CD4-positive, alpha-beta T cell treated with Interleukin-15 for 4 hours (primary cell): Measurements from ENCODE around the gene CDA.

Source experiments
- DNase-seq: peaks from one replicate; pipeline ENCODE4 v3.0.0-alpha.2; 2020; ENCODE audit warnings: low spot score

The CDA gene

DNA sequence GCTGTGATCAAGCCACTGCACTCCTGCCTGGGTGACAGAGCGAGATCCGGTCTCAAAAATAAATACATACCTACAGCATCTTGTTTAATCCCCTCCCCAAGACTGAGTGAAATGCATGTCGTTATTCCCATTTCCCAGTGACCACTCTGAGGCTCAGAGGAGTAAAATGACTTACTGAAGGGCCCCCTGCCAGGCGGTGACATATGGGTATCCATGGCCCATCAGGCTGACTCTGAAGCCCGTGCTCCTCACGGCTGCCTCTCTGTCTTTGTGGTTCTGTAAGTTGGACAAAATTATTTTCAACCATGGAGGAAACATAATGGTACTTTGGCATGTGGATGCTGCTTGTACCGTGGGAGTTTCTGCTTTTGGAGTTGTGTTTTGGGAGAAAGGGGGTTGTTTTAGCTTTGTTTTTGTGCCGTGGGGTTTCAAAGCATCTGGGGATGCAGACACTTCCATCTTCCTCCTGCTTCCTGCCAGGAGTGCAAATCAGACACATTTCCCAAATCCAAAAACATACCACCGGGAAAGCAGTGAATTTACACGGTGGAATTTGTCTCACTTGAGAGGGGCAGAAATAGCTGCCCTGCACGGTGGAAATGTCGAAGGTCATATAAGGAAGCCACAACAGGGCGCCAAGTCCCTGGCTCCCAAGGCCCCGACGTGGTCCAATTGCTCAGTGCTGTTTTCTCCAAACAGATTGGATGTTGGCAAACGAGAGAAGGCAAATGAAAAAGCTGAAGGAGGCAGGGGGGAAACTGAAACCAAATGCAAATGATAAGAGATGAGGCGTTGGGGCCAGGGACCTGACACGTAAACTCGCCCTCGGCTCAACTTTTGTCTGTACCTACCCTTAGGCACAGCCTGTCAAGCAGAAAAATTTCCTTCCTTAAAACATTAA is 27.3 kb downstream of the CDA start:
- DNase-seq: no peak

DNA sequence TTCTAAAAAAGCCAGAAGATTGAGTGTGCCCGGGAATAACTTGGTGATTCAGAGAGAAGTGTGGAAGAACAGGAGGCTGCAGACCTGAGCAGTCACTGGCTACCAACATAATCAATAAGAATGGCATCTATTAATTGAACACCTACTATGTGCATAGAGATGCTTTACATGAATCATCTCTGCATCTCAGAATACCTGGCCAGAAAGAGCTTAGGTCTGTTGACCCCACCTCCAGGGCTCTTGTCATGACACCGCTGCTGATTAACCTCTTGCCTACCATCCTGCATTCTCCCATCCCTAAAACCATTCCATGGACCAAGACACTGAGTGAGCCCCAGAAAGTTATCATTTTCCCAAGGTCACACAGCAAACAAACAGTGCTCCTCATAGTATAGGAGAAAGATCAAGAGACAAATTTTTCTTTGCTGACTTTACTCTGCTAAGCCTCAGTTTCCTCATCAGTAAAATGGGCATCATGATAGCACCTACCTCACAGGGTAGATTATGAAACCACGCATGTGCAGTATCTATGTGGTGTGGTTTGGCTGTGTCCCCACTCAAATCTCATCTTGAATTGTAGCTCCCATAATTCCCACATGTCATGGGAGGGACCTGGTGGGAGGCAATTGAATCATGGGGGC is 28.1 kb downstream of the CDA start:
- no peak for DNase-seq

DNA sequence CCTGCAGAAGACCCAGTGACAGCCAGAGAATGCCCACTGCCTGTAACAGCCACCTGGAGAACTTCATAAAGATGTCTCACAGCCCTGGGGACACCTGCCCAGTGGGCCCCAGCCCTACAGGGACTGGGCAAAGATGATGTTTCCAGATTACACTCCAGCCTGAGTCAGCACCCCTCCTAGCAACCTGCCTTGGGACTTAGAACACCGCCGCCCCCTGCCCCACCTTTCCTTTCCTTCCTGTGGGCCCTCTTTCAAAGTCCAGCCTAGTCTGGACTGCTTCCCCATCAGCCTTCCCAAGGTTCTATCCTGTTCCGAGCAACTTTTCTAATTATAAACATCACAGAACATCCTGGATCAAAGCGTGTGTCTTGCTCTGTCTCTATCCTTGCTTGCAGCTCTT is 29.7 kb downstream of the CDA start:
- DNase-seq: no peak

DNA sequence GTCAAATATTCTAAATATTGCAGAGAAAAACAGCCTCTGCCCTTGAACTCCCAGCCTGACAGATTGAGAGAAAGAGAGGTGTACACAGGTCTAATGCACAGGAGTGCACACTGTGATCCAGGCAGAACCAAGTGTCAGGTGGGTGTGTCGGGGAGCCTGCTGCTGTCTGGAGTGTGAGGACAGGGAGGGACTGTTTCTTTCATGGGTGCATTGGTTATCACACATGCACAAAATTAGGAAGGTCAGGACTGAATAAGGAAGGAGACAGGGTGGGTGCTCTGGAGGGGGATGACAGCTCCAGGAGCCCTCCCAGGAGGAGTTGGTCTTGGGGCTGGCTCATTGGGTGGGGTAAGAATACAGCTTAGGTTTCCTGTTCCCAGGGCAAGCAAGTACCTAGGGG is 31.1 kb downstream of the CDA start:
- DNase-seq: no peak

DNA sequence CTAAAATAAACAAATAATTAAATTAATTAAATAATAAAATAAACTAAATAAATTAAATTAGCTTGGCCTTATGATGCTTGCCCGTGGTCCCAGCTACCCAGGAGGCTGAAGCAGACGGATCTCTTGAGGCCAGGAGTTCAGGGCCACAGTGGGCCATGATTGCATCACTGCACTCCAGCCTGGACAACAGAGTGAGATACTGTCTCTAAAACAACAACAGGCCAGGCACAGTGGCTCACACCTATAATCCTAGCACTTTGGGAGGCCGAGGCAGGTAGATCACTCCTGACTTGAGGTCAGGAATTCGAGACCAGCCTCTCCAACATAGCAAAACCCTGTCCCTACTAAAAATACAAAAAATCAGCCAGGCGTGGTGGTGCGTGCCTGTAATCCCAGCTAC is 32.1 kb downstream of the CDA start:
- no peak for DNase-seq

DNA sequence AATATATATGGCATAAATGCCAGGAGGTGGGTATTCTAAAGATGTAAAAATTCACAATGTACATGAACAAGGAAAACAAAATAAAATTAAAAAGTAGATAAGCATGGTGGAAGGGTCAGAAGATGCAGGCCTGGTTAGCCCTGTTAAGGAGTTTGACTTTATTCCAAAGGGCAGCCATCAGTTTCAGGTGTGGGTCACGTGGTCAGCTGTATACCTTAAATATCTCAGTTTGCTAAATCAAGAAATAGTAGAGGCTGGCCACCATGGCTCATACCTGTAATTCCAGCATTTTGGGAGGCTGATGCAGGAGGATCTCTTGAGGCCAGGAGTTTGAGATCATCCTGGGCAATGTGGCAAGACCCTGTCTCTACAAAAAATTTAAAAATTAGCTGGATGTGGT is 35.8 kb downstream of the CDA start:
- no peak for DNase-seq

DNA sequence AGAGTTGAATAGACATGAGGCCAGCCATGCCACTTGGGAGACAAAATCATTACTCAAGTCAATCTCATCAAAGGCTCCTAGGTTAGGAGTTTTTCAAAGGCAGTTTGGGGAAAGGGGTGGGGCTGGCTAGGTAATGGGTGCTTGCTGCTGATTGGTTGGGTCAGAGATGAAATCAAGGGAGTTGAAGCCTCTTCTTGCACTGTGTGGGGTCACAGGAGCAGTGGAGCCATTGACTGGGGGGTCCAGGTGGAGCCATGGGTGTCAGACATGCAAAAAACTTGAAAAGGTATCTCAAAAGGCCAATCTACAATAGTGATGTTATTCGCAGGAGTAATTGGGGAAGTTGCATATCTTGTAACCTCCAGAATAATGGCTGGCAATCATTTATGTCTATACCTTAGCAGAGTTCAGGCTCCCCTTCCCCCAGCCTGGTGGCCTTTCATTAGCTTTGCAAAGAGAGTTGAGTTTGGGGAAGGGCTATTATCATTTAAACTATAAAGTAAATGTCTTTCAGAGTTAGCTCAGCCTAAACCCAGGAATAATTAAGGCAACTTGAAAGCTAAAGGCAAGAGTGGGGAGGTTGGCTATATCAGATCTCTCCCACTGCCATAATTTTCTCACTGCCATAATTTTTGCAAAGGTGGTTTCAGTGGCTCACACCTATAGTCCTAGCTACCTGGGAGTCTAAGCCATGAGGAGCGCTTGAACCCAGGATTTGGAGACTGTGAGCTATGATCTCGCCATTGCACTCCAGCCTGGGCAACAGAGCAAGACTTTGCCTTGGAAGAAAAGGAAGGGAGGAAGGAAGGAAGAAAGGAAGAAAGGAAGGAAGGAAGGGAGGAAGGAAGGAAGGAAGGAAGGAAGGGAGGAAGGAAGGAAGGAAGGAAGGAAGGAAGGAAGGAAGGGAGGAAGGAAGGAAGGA is 36.5 kb downstream of the CDA start:
- no peak for DNase-seq

DNA sequence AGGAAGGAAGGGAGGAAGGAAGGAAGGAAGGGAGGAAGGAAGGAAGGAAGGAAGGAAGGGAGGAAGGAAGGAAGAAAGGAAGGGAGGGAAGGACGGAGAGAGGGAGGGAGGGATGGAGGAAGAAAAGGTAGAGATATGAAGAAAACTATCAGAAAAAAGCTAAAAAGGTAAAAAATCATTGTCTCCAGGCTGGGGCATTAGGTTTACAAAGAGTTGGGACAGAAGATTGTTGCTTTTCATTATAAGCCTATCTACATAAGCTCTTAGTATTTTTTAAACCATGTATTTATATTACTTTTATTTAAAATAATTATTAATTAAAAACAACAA is 37.2 kb downstream of the CDA start:
- DNase-seq: no peak

DNA sequence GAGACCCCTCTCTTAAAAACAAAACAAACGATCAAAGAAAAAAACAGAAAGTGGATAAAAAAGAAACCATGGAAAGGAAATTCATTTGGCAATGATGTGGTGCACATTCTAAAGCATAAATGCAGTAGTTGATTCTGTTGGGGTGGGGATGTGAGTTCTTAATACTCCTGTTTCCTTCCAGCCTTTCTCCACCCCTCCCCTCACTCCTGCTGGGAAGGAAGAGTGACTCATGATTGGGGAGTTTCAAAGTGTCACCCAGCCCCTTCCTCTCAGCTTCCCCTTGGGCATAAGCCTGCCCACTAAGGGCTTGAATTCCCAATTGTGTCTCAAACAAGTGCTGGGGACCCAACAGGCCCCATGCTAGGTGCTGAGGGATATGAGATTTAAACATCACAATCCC is 37.6 kb downstream of the CDA start:
- no peak for DNase-seq

DNA sequence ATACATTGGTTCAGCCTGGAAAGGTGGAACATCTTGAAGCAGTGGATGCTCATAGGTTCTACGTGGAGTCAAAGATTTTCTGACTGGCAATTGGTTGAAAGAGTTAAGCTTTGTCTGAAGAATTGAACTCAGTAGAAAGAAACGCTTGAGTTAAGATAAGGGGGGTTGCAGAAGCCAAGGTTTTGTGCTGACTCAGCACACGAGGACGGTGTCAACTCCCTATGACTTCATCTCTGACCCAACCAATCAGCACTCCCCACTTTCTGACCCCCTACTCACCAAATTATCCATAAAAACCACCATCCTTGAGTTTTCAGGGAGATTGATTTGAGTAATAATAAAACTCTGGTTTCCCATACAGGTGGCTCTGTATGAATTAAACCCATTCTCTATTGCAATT is 41.8 kb downstream of the CDA start:
- DNase-seq: no peak

DNA sequence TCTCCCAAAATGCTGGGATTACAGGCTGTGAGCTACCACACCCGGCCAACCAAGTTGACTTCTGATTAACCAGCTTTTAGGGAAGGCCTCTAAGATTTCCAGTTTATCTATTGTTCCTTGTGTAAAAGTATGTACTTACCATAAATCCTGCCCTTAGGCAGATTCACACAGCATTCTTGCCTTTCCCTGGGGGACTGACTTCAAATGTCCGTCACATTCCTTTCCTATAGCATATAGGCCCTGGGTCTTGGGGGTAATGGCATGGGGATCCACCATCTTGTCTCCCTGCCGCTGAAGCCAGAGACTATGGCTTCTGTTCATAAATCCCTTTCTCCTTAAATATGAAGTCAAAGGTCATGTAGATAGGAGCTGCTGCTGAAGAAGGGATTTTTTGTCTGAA is 43.5 kb downstream of the CDA start:
- DNase-seq: no peak

DNA sequence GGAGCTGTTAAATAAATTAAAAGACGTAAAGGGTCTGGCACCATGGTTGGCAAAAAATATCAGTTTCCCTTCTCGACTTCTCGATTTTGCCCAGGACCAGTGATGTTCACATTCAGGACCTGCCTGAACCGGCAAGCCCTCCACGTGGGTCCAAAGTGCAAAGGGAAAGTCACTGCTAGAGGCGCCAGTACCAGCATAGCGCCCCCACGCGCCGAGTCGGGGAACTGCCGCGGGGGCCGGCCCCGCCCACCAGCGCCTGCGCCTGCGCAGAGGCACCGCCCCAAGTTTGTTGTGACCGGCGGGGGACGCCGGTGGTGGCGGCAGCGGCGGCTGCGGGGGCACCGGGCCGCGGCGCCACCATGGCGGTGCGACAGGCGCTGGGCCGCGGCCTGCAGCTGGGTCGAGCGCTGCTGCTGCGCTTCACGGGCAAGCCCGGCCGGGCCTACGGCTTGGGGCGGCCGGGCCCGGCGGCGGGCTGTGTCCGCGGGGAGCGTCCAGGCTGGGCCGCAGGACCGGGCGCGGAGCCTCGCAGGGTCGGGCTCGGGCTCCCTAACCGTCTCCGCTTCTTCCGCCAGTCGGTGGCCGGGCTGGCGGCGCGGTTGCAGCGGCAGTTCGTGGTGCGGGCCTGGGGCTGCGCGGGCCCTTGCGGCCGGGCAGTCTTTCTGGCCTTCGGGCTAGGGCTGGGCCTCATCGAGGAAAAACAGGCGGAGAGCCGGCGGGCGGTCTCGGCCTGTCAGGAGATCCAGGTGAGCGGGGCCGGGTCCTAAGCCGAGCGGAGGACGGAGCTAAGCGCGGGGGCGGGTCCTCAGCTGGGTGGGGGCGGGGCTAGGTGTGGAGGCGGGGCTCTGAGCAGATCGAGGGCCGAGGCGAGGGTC is 44.5 kb downstream of the CDA start, which contains the start of gene PINK1:
TSS of gene PINK1 (plus strand) at position 269 of the 875 bp plus-strand sequence. CDS start at position 360, 91 bp downstream.
- DNase-seq: peak; percentile 87

DNA sequence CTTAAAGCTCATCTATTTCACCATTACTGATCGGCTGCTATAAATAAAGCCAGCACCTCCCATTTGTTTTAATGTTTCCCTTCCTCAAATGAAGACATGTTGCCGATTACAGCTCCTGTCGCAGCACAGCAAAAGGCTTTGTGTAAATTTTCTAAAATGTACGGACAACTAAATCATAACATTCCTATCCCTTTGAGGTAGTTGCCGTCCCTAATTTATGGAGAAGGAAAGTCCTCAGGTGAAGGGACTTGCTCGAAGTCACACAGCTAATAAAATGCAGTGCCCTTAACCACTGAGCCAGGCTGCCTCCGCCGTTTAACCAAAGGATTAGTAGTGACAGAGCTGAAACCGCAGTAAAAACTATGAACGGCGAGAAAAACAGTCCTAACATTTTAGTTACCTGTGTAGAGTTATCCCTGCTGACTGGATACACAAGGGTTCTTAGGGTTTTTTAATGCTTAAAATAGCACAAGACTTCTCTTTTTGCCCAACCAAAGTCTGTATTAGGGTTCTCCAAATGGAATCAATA is 45.2 kb downstream of the CDA start:
- peak; percentile 16 for DNase-seq

DNA sequence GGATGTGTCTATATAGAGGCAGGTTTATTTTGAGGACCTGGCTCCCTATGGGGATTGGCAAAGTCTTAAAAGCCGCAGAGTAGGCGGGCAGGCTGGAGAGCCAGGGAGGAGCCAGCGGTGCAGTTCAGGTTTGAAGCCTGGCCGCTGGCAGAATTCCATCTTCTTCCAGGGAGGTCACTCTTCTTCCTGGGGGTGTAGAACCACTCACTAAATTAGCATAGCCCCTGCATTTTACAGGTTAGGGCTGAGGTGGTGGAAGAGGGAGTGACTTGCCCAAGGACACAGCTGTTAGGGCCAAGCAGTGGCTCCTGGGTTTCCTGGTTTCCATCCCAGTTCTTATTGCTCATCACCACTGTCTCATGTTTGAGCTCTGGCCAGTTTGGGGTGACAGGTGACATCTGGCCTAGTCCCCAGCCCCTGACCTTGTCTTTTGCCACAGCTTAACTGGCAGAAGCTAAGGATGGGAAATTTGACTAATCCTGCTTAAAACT is 45.7 kb downstream of the CDA start:
- DNase-seq: peak; percentile 14

DNA sequence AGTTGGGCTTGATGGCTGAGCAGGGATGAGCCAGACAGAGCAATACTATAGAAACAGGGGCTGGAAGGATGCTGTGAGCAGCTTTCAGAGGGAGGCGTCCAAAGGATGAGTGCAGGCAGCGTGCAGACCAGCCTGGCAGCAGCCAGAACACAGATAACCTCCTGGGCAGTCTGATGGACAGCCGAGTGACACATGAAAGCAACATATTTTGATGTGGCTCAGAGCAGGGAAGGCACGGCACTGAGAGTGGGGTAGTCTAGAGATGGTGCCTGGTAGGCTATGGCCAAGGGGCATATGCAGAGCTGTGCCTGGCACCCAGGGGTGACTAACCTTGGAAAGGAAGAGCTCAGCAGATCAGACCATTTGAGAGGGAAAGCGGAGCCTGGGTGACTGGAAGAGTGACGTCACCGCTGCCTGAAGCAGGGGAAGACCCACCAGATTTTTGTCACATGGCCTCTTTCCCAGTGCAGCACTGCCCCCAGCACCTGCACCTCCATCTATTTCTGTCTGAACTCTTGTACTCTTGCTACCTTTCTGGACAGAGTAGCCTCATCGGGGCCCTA is 48.0 kb downstream of the CDA start:
- DNase-seq: no peak

DNA sequence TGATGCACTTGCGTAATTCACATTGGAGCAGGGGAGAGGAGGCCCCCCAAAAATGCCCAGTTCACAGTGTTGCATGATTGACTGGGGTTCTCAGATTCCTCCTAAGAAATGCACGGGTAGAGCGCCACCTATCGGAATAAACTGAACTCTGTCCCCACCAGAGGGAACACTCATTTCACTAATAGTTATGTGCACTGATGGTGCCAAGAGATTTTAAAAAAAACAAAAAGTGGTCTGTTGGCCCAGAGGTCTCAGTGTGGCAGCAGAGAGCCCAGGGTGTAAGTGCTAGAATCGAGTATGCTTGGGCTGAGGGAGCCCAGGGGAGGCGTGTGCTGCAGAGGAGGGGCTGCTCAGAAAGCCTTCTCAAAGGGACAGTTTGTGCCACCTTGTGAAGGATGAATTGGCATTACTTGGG is 51.3 kb downstream of the CDA start:
- peak; percentile 67 for DNase-seq

DNA sequence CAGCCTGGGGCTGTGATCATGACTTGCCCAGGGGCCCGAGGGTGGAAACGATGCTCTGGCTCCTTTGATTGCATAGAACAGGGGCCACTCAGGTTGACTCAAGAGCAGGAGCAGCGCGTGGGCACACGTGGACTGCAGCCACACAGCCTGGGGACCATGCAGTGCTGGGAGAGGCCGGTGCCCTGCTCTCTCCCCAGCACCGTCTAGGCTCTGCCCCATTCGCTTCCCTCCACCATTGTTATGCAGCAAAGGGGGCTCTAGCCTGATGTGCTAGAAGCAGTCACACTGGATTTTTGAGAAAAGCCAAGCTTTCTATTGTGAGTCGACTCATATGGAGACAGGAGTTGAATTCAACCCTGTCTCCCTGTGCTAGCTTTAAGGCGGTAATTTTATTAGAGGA is 53.1 kb downstream of the CDA start:
- no peak for DNase-seq

DNA sequence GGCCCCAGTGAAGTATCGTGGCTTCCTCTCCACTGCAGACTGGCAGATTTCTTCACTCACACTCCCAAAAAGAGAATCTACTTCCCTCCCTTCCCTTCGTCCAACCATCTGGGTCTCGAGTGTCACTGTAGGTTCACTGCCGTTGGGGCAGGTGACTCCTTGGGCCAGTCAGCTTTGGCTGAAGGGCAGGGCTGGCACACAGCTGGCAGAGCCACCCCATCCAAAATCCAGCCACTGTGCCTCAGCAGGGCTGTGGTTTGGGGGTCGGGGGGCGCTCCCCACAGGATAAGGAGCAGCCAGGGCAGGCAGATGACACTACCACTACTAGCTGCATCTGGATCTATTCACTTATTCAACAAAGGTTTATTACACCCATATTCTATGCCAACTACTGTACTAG is 54.2 kb downstream of the CDA start:
- no peak for DNase-seq

DNA sequence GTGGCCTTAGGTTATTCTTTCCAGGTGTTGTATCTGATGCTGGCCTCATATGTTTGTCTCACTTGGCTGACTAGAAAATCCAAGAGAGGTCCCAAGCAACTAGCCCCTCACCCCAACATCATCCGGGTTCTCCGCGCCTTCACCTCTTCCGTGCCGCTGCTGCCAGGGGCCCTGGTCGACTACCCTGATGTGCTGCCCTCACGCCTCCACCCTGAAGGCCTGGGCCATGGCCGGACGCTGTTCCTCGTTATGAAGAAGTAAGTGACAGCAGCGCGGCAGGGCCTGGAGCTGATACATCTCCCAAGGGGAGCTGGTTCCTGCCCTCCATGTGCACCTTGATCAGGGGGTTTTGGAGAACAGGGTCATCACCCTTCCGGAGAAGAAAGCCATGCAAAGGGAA is 55.5 kb downstream of the CDA start:
- DNase-seq: no peak

DNA sequence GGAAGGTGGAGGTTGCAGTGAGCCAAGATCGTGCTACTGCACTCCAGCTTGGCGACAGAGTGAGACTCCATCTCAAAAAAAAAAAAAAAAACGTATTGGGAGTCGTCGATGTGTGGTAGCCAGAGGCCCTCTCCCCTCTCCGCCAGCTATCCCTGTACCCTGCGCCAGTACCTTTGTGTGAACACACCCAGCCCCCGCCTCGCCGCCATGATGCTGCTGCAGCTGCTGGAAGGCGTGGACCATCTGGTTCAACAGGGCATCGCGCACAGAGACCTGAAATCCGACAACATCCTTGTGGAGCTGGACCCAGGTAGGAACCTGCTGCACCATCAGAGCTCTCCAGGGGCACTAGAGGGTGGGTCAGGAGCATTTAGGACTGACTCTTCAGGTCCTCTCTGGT is 56.5 kb downstream of the CDA start:
- DNase-seq: no peak

DNA sequence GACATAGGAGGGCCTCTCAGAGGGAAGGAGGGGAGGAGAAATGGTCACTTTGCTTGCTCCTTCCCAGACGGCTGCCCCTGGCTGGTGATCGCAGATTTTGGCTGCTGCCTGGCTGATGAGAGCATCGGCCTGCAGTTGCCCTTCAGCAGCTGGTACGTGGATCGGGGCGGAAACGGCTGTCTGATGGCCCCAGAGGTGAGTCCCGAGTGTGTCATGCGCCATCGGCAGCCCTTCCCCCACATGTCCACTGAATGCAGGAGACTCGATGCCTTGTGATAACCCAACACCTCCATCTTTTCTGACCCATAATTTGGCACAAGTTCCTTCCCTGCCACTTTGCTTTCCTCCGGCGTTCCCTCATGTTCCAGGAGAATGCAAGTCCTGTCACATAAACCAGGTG is 59.5 kb downstream of the CDA start:
- DNase-seq: no peak
